ENCODE data around the gene HEG1. TPM values are rescaled to one million over a fixed set of nuclear protein-coding genes. Genes with fewer than 3 reads are reported as not detected.

The HEG1 gene
- total RNA-seq, 1 experiment from 2014 or later = 14.6 TPM

DNA sequence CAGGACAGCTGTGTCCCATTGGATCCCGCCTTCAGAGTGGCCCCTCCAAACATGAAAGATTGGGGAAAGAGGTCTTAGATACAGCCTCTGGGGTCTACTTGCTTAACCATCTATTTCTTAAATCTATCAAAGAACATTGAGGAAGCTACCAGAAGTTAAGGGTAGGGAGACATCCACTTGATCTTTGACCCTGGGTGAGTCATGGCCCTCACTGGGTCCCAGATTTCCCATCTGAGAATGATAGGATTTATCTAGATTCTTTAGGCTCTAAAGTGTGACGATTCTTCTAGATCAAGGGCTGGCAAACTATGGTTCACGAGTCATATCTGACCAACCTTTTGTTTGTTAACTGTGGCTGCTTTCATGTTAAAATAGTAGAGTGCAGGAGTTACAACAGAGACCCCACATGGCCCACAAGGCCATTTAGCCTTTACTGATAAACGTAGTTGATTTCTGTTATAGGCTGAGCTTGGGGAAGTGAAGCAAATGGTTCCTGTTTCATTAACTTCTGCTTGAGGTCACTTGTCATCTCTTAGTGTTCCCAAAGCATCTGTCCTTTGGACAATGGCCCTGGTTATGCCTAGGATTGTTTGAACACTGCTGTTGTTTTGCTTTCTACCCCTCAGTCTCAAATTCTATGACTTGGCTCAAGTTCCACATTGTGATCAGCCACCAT, 129.2 kb downstream of the HEG1 start (continued):
- TF ChIP-seq, protein P1, sequence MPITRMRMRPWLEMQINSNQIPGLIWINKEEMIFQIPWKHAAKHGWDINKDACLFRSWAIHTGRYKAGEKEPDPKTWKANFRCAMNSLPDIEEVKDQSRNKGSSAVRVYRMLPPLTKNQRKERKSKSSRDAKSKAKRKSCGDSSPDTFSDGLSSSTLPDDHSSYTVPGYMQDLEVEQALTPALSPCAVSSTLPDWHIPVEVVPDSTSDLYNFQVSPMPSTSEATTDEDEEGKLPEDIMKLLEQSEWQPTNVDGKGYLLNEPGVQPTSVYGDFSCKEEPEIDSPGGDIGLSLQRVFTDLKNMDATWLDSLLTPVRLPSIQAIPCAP (CRISPR knock-in tag; IDR thresholded peaks at IDR 0.05) = no peak

- CTCF ChIA-PET = interaction anchor here (1.6 kb wide), 1 partner anchor 164 kb away, joined by 4 read pairs; no protein-coding TSS in a partner anchor
- Mint-ChIP-seq H3K9me3 (no peaks in the 10 kb centered on the region), H3K4me3 (no peak overlapping the region), H3K4me1 (no peaks in the 10 kb centered on the region), H3K27me3 (ENCODE audit: low read depth) (no peaks in the 10 kb centered on the region), H3K27ac (no peak overlapping the region), H3K36me3 (no peaks in the 10 kb centered on the region)
- DNase-seq (ENCODE audit: low spot score) (no peak), ATAC-seq (no peak)
- no peak for TF ChIP-seq AR (CRISPR knock-in tag; IDR thresholded peaks at IDR 0.05)
- POLR2A ChIA-PET = no interaction called here
Measured at GRCh38 chr3:124924741-124925140, 131.1 kb downstream of the HEG1 start.

DNA sequence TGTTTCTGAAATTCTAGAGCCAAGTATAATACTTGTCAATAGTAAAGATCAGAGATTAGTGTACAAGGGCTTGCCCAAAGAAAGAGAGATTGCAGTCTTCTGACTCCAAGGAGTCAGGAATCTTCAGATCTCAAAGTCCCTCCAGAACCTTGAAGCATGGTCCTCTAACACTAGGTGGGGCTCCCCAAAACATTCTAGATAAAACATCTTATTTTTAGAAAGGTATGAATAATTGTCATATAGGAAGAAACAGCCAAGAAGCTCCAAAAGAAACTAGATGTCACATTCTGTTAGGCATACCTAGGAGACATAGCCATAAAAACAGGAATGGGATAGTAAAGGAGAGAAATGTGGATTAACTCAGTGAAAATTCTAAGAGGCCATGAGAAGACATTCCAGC, 132.0 kb downstream of the HEG1 start:
- CTCF ChIA-PET = interaction anchor here (1.6 kb wide), 1 partner anchor 163 kb away, joined by 4 read pairs; no protein-coding TSS in a partner anchor
- ATAC-seq = no peak

DNA sequence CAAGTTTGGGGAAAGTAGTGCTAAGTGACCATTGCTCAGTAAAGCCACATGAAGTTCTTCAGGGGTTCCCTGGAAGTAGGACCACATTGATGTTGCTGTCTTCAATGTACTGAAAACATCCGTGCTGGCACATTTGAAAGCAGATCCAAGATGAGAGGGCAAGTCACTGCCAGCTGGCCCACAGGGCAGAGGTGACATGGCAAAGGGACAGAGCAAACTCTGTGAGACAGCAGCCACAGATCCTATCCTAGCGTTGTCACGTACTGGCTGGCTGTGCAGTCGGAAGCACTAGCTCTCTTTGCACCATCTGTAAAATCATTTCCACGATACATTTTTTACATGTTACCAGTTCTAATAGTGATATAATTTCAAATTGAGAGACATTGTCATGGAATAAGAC, 135.1 kb downstream of the HEG1 start:
- Mint-ChIP-seq H3K4me1 (no peaks in the 10 kb centered on the region), H3K36me3 (no peaks in the 10 kb centered on the region), H3K4me3 (no peak overlapping the region), H3K27ac (no peak overlapping the region), H3K9me3 (no peaks in the 10 kb centered on the region), H3K27me3 (ENCODE audit: low read depth) (no peaks in the 10 kb centered on the region)
- ATAC-seq (no peak), DNase-seq (ENCODE audit: low spot score) (no peak)
- POLR2A ChIA-PET = no interaction called here
- CTCF ChIA-PET = interaction anchor here (1.2 kb wide), 1 partner anchor 20 kb away, joined by 3 read pairs; no protein-coding TSS in a partner anchor
- TF ChIP-seq NFYB (CRISPR knock-in tag; conservative IDR thresholded peaks at IDR 0.05; ENCODE audit: low read depth) (no peak), ZNF219 (CRISPR knock-in tag; IDR thresholded peaks at IDR 0.05; ENCODE audit: borderline replicate concordance) (no peak), ZNF396 (CRISPR knock-in tag; IDR thresholded peaks at IDR 0.05; ENCODE audit: borderline replicate concordance) (no peak)
- TF ChIP-seq, protein P2, sequence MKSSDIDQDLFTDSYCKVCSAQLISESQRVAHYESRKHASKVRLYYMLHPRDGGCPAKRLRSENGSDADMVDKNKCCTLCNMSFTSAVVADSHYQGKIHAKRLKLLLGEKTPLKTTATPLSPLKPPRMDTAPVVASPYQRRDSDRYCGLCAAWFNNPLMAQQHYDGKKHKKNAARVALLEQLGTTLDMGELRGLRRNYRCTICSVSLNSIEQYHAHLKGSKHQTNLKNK (CRISPR knock-in tag; IDR thresholded peaks at IDR 0.05) = no peak
- TF ChIP-seq, protein P3, sequence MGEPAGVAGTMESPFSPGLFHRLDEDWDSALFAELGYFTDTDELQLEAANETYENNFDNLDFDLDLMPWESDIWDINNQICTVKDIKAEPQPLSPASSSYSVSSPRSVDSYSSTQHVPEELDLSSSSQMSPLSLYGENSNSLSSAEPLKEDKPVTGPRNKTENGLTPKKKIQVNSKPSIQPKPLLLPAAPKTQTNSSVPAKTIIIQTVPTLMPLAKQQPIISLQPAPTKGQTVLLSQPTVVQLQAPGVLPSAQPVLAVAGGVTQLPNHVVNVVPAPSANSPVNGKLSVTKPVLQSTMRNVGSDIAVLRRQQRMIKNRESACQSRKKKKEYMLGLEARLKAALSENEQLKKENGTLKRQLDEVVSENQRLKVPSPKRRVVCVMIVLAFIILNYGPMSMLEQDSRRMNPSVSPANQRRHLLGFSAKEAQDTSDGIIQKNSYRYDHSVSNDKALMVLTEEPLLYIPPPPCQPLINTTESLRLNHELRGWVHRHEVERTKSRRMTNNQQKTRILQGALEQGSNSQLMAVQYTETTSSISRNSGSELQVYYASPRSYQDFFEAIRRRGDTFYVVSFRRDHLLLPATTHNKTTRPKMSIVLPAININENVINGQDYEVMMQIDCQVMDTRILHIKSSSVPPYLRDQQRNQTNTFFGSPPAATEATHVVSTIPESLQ (CRISPR knock-in tag; IDR thresholded peaks at IDR 0.05) = no peak

More for the DNA sequence above, 132.0 kb downstream of the HEG1 start:
- TF ChIP-seq ZNF219 (CRISPR knock-in tag; IDR thresholded peaks at IDR 0.05; ENCODE audit: borderline replicate concordance) (no peak), GRHL2 (CRISPR knock-in tag; IDR thresholded peaks at IDR 0.05; ENCODE audit: insufficient replicate concordance, severe bottlenecking) (no peak), ATF1 (CRISPR knock-in tag; IDR thresholded peaks at IDR 0.05) (no peak), GABPB1 (CRISPR knock-in tag; IDR thresholded peaks at IDR 0.05) (no peak), JUN (CRISPR knock-in tag; IDR thresholded peaks at IDR 0.05) (no peak), ZNF317 (CRISPR knock-in tag; IDR thresholded peaks at IDR 0.05; ENCODE audit: borderline replicate concordance, low read depth) (no peak), NR3C1 (CRISPR knock-in tag; conservative IDR thresholded peaks at IDR 0.05; ENCODE audit: low read depth) (no peak), SMAD4 (CRISPR knock-in tag; IDR thresholded peaks at IDR 0.05) (no peak), NFATC4 (CRISPR knock-in tag; IDR thresholded peaks at IDR 0.05) (no peak), RORB (CRISPR knock-in tag; IDR thresholded peaks at IDR 0.05) (no peak), NFE2L1 (CRISPR knock-in tag; IDR thresholded peaks at IDR 0.05) (no peak), ZNF416 (CRISPR knock-in tag; IDR thresholded peaks at IDR 0.05) (no peak), ESRRA (CRISPR knock-in tag; IDR thresholded peaks at IDR 0.05; ENCODE audit: borderline replicate concordance) (no peak)
- TF ChIP-seq, protein P4, sequence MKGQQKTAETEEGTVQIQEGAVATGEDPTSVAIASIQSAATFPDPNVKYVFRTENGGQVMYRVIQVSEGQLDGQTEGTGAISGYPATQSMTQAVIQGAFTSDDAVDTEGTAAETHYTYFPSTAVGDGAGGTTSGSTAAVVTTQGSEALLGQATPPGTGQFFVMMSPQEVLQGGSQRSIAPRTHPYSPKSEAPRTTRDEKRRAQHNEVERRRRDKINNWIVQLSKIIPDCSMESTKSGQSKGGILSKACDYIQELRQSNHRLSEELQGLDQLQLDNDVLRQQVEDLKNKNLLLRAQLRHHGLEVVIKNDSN (CRISPR knock-in tag; IDR thresholded peaks at IDR 0.05) = no peak
- TF ChIP-seq, protein P5, sequence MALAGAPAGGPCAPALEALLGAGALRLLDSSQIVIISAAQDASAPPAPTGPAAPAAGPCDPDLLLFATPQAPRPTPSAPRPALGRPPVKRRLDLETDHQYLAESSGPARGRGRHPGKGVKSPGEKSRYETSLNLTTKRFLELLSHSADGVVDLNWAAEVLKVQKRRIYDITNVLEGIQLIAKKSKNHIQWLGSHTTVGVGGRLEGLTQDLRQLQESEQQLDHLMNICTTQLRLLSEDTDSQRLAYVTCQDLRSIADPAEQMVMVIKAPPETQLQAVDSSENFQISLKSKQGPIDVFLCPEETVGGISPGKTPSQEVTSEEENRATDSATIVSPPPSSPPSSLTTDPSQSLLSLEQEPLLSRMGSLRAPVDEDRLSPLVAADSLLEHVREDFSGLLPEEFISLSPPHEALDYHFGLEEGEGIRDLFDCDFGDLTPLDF (CRISPR knock-in tag; IDR thresholded peaks at IDR 0.05) = no peak
- Mint-ChIP-seq H3K27me3 (ENCODE audit: low read depth) (no peaks in the 10 kb centered on the region), H3K27ac (no peak overlapping the region), H3K4me3 (no peak overlapping the region), H3K9me3 (no peaks in the 10 kb centered on the region), H3K4me1 (no peaks in the 10 kb centered on the region), H3K36me3 (no peaks in the 10 kb centered on the region)
- no peak for DNase-seq (ENCODE audit: low spot score)
- POLR2A ChIA-PET = interaction anchor here (0.6 kb wide), 1 partner anchor 243 kb away, joined by 4 read pairs; no protein-coding TSS in a partner anchor
